Femur (tissue), 1 donor: ENCODE measurements around the gene NKD2.
"Not testable (repeated sequence)": the region's sequence is repeated elsewhere in the genome, so short reads cannot be mapped to it uniquely, and the experiment has no call there.

Source experiments
- DNase-seq: peaks from one replicate; pipeline ENCODE4 v3.0.0-alpha.2; 2017

The NKD2 gene

DNA sequence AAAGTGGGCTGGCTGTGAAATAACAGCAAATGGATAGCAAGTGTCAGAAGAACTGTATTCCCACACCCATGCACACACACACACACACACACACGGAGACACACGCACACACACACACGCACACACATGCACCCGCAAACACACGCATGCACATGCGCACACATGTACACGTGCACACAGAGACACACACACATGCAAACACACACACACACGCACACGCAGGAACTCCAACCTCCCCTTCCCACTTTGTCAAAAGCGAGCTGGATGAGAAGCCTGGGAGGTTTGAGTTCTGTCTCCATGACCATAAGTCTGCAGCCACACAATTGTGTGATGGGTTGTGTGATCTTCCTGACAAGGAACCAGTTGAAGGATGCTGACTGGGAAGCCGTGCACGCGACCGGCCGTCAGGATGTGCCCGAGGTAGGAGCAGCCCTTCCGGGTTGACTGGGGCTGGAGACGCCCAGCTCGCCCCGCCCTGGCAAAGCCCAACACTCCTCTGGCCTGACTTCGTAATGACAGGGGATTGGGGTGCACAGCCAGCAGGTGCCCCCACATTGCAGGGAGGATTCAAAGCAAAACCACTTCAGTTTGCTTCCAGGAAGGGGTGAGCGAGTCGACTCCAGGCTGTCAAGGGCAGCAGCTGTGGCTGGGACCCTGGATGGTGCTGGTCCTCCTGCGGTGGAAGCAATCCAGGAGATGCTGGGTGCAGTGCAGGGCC lies 29.3 kb upstream of the NKD2 start:
- DNase-seq = peak; percentile 21

DNA sequence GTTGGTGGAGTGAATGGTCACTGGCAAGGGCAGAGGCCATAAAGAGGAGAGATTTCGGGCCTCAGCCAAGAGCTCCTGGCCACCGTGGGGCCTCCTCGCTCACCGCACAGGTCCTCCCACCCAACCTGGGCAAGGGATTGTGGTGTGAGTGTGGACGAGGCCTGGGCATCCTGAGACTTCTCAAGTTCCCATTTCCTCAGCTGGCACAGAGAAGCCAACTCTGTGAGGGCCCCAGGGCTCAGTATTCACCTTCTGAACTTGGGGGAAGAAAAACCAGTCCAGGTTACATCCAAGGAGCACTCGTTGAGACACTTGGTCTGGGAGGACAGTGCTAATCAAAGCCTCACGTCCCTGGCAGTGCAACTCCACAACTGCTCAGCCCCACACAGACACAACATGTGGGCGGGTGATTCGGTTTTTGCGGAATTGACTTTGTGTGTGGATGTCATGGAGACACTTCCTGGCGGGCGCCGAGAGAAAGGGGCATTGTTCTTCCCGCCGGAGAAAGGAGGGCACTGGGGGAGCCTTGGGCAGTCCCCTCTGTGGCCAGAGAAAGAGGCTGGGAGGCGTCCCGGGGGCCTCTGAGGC lies 28.5 kb upstream of the NKD2 start:
- peak; percentile 66 for DNase-seq

DNA sequence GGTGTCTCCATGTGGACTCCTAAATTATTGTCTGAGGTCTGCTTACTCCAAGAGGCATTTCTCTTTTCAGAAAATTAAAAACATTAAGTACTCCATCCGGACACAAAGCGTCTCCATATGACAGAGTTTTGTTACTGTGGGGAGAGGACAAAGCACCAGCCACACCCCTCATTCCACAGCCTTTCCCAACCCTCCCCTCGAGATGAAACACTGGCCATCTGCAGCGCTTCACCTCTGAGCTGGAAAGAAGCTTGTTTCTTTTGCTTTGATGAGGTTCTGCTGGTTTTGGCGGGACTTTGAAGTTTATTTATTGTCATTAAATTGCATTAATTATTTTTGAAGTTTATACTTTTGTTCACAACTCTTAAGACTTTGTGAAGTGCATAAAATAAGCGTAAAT lies 27.6 kb upstream of the NKD2 start:
- DNase-seq = peak; percentile 37

DNA sequence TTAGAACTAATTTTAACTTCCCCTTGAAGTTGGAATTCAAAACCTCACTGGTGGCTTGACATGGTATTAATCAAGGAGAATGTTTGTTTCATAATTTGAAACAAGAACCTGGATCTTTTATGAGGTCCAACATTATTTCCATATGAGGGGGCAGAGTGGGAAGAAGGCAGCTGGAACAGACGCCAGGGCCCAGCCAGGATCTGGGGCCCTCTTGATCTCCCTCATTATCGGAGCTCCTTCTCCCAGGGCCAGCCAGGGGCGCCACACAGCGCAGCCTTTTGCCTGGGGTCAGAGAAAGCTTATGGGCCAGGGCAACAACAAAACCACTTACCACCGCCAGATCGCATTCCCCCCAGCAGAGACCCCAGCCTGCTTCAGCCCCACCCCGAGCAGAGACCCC lies 27.1 kb upstream of the NKD2 start:
- peak; percentile 20 for DNase-seq

DNA sequence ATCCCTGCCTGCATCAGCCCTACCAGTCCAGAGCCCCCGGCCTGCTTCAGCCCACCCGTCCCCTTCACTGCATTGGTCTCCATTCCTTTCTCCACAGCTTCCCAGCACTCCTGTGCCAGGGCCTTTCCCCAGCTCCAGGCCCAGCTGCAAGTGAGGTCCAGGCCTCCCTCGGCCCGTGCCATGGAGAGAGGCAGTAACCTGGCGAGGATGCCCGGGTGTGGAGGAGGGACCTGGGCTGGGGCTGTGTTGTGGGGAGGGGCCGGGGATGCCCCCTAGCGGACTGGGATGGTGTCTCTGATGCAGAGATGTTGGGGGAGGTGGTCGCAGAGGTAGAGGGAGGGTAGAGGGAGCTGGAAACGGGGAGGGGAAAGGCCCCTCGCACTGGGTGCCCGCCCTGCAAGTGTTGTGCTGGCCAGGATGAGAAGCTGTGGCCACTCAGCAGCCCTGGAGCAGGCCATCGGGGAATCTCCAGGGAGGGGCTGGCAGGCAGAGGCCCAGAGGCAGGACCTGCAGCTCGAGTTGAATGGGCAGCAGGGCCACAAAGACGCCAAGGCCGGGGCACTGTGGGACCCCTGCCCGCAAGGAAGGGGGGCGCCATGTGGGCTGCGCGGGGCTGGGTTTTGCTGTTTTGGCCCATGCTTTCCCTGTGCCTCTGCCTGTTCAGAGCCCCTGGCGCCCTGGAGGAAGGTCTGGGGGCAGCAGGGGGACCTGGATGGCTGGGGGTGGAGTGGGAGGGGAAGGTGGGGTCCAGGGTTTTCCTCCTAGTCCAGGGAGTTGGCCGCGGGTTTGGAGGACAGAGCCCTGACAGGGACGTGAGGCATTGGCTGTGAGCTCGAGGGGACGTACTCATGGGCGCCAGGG lies 26.0 kb upstream of the NKD2 start:
- peak; percentile 28 for DNase-seq

DNA sequence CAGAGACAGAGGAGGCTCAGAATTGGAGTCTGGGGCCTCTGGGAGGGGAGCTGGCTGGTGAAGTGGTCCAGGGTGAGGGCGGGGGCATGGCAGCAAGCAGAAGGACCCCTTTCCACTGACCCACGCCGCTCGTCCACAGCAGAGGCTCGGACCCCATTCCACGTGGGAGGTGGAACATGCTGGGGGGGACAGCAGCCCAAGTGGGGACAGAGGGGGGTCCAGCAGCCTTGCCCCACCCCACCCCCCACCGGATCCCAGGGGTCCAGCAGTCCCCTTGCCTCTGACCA lies 25.4 kb upstream of the NKD2 start:
- no peak for DNase-seq

DNA sequence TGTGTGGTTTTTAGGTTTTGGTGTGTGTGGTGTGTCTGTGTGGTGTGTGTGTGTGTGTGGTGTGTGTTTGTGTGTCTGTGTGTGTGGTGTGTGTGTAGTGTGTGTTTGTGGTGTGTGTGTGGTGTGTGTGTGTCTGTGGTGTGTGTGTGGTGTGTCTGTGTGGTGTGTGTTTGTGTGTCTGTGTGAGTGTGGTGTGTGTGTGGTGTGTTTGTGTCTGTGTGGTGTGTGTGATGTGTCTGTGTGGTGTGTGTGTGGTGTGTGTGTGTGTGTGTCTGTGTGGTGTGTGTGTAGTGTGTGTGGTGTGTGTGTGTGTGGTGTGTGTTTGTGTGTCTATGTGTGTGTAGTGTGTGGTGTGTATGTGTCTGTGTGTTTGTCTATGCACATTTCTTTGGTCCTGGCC lies 25.0 kb upstream of the NKD2 start:
- DNase-seq = no peak

DNA sequence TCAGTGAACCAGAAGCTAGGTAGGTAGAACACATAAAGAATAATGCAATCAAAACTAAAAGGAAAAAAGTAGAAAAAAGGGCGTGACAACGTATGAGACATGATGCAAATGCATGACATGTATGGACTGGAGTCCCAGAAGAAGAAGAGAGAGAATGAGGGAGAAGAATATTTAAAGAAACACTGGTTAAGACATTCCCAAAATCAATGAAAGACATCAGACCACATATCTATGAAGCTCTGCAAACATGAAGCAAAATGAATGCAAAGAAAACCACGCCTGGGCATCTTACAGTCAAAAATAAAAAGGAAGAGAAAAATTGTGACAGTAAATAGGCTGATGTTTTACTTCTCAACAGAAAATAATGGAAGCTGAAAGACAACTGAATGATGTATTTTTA lies 23.8 kb upstream of the NKD2 start:
- no peak for DNase-seq

DNA sequence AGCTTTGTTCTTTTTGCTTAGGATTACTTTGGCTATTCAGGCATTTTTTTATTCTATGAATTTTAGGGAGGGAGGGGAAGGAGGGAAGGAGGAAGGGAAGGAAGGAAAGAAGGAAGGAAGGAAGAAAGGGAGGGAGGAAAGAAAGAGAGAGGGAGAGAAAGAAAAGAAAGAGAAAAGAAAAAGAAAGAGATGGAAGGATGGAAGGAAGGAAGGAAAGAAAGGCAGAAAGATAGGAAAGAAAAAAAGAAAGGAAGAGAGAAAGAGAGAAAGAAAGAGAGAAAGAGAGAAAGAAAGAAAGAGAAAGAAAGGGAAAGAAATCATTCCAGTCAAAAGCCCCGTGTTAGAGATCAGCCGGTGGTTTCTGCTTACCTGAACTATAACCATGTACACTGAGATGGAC lies 20.8 kb upstream of the NKD2 start:
- DNase-seq = no peak

DNA sequence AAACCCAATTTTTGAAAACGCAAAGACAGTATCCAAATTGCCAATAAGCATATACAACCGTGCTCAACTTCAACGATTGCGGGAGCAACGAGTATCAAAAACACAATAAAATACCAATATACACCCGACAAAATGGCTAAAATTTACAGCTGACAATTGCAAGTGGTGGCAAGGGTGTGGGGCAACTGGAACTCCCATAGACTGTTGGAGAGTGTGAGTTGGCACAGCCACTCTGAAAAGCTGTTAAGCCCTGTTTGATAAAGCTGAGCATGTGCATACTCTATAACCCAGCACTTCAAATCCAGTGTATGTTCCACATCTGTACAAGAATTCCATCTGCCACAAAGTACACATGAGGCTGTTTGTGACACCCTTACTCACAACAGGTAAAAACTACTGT lies 20.3 kb upstream of the NKD2 start:
- no peak for DNase-seq

DNA sequence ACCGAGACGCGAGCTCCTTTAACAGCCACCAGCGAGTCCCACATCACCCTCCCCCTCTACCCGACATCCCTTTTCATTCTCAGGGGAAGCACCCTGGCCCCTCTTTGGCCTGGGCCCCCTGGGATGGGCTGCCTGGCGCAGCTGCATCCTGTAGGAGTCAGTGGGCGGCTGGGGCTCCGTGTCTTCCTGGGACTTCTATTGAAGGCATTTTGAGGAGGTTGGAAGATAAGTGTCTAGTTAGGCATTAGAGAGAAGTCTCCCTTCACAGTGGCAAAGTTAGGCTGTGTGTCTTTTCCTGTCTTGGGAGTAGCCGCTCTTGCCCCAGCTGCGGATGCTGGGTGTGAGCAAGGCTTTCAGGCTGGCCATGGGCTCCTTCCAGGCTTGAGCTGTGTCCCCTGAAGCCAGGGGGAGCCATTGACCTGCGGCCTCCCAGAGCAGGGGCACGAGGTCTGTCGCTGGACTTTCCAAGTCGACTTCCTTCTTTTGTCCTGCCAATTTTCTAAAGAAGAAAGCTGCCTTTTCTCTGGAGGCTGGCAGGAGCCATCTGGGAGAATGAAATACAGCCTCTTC lies 18.6 kb upstream of the NKD2 start:
- peak; percentile 60 for DNase-seq

DNA sequence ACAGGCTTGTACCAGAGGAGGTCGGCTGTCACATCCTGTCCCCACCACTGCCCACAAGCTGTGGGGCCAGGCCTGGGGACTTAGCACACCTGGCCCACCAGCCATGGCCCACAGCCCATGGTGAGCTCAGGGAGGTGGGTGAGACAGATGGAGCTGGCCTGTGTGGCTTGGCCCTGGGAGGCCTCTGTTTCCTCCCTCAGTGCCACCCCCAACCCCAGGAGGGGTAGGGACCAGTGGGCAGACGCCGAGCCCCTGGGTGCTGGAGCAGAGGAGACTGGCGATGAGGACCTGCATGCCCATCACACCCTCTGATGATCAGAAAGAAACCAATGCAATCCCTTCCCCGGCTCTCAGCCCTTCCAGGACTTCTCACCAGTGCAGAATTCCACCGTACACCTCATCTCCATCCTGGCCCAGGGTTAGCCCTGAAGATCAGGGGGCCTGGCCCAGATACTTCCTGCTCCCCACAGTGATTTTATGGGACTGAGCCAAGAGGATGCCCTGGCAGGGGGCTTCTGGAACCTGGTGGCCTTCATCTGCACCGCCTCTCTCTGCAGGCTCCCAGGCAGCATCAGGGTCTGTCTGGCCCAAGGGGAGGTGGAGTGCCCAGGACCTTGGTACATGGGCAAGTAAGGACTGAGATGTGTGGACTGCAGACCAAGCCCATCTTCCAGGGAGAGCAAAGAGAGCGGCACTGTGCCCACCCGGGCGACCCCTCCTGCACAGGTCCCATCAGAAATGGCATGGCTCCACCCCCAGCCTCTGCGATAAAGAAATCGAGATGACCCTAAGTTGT lies 16.9 kb upstream of the NKD2 start:
- no peak for DNase-seq

DNA sequence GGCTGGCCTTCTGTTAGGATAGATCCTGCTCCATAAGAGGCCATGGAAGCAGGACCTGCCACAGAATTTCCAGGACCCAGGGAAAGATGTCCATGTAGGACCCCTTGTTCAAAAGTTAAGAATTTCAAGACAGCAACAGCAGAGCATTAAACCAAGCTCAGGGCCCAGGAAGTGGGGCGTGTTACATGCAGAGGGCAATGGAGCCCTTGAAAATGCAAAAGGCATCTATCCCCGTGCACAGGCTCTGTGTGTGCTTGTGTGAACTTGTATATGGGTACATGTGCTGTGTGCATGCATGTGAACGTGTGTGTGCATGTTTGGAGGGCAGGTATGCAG lies 14.4 kb upstream of the NKD2 start:
- DNase-seq = no peak

DNA sequence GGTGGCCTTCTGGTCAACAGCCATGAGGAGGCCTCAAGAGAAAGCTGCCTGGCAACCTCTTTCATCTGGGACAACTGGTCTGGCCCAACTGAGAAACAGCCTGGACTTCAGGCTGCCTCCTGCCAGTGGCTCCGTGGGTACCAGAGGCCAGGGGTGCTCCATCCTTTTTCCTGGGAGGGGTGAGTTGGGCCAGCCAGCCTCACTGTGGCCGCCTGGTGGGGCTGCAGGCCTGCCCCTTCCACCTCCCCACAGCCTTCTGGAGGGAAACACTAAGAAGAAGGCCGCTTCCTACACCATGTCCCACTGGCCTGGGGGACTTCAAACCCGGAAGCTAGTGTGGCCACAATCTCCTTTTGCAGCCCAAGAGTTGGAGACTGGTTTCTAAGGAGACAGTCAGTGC lies 13.8 kb upstream of the NKD2 start:
- DNase-seq = no peak

DNA sequence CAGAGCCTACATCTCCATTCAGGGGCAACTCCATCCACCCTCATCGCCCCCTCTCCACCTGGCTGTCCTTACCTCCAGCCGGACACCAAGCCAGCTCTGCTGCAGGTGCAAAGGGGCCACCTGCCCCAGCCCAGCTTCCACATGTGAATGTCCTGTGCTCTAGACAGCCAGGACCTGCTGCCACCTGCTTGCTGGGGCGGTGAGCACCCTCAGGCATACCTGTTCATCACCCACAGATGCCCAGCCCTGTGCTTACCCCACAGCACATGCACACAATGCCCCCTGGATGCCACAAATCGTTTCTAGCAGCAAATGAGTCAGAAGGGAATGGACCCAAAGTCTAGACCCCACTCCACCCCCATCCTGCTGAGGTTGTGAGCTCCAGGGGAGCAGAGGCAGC lies 13.3 kb upstream of the NKD2 start:
- no peak for DNase-seq

DNA sequence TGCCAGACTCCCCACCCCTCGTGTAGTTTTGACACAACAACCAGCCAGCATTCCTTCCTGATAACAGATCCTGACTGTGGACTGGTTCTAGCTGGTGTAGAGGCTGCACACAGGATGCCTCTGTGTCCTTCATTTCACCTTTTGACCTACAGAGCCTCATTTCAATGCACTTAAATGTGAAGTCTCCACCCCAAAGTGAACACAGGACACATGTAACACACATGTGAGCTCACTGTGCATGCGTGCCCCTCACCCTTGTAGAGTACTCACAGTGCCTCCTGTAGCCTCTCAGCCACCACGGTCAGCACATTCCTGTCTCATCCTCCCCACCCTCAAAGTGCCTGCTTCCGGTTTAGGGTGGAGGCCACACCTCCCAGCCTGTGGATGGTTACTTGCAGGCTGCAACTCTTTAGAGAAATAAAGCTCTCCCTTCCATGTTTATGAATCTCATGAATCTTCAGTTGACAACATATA lies 11.6 kb upstream of the NKD2 start:
- DNase-seq = peak; percentile 37

DNA sequence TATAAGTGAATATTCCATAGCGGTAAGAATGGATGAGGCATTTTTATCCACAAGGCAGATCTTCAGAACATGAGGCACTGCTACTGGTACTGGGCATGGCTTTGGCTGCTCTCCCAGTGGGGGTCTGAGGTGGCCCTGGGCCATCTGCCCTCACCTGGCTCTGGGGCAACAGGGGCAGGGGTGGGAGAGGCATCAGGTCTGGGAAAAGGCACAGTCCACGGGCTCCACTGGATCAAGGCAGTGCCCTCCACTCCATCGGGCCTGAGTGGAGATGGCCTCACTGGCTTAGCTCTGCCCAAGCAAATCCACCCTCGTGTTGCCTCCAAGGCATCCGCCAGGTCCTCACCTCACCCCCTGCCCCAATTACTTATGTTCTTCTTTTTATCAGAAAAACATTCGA lies 10.9 kb upstream of the NKD2 start:
- peak; percentile 15 for DNase-seq

DNA sequence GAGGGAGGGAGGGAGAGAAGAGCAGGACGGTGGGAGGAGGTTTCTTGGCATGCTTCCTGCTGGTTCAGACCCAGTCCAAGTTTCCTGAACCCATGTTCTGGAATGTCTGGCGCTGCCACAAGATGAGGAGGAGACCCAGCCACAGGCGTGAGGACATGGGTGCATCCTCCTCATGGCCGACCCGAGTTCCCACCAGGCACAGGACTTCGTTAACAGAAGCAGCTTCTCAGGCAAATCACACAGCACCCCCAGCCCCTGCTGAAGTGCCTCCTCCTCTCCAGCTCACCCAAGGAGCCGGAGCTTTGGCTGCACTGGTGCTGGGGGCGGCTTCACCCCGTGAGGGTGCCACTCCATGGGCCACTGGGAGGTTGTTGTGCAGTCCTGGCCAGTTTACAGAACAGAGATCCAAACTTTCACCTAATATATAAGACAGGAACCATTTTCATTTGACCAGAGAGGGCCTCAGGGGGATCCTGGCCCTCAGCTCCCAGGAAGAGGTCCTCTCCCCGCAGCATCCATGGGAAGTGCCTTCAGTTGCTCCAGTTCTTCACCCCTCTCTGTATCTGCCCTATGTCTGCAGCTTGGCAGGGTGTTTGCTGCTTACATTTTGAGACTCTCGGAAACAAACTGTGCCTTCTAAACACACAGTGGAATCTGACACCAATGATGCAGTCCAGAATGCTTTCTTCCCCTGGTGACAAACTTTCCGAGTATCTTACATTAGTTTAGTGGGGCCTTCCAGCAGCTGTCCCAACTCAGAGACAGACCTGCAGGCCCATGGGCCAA lies 10.2 kb upstream of the NKD2 start:
- DNase-seq = peak; percentile 14

DNA sequence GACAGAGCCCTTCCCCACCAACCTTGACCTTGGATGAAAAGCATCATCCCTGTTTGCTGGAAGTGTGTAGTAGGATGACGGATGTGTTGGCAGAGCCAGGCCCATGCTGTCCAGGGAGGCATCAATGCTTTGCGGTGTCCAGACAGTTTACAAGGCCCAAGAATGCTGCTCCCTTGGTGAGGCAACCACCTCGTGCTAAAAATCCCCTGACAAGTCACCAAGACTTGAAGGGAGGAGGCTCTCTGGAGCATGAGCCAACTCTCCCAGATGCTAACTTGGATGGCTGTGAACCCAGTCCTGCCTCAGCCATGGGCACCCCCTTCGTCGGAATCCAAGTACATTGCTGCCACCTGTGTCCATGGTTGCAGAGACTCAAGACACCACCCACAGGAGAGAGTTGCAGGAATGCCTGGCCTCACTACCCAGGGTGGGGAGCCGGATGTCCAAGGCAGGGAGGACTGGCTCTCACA lies 9.5 kb upstream of the NKD2 start:
- DNase-seq = peak; percentile 13

DNA sequence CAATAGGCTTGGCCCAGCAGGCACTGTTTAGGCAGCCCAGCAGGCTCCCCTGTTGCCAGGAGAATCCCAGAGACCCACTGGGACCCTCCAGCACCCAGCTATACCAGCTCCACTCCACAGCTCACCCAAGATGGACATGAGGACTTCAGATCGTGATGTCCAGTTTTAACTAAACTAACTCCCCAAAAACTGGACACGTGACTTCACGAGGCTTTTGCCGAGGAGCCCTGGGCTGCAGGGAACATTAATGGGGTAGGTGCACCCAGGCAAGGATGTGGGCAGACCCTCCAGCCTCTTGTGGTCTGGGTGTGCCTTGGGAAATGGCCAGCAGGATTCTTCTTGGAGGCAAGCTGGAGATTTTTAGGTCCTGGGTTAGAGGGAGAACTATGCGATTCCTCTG lies 8.9 kb upstream of the NKD2 start:
- DNase-seq = peak; percentile 10

DNA sequence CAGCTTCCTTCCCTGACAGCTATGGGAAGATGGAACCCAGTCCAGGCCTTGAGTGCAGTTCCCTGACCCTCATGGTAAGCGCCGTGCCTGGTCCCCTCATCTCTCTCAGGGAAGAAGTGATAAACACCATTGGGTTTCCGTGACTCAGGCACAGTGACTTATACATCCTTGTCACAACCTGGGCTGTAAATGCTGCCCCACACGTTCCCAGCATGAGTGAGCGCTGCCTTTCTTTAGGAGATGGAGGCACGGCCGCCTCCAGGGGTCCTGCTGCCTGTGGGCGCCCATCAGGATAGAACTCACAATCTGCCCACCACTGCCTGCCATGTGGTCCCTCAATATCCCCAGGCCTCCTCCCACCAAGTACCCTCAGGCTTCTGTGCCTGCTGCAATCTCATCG lies 8.3 kb upstream of the NKD2 start:
- peak; percentile 8 for DNase-seq

DNA sequence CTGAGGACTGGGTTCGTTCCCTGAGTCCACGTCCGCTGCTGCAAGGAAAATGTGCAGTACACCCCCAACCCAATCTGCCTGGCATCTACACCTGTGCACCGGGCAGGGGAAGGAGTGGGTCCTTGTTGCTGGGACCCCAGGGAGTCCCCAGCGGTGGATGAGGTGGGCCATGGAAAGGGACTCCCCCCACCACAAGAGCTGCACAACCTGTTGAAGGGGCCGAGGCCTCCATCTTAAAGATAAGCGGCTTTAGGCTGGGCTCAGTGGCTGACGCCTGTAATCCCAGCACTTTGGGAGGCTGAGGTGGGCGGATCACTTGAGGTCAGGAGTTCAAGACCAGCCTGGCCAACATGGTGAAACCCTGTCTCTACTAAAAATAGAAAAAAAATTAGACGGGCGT lies 7.8 kb upstream of the NKD2 start:
- not testable (repeated sequence) for DNase-seq
